ENCODE data around the gene POLA1. TPM values are rescaled to one million over a fixed set of nuclear protein-coding genes. Genes with fewer than 3 reads are reported as not detected.

Gene POLA1
- polyA plus RNA-seq, 4 donors: 14.8 to 19.9 (median 17.1) TPM

DNA sequence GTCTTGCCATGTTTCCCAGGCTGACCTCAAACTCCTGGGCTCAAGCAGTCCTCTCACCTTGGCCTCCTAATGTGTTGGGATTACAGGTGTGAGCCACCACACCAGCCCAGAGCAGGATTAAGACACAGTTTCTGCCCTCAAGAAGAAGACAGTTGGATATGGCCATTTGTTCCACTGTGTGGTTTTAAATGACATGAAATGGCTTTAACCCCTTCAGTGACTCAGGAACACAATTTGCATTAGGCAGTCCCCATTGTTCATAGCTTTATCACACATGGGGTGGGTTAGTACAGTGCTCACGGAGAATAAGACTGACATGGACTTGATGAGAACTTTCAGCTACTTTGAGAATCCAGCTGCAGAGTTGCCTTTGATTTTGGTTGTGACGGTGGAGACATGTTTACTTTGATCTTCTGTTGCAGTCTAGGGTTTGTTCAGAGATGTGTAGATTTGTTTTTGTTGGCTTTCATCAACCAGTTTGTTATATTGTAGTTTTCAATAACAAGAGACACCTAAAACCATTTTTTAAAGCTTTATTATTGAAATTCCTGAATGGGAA, 261.7 kb downstream of the POLA1 start:
- DNase-seq (ENCODE audit: low read depth in 4 of 4, low spot score in 3 of 4): no peak

DNA sequence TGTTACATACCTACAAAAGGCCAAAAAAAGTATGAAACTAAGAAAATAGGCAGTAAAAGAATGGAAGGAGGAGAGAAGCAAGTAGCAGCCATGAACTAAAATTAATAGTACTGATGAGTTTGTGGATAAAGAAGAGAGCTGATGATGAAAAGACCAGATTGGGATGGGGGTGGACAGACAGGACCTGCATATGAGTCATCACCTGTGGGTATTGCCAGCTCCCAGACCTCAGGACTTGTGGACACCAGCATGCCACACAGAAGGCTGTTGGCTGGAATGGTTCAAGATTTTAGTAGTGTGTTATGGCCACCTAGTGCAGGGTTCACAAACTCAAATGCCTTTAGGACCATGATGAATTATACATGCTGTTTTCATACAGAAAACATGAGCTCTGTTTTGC, 263.1 kb downstream of the POLA1 start:
- no peak for DNase-seq (ENCODE audit: low read depth in 4 of 4, low spot score in 3 of 4)

DNA sequence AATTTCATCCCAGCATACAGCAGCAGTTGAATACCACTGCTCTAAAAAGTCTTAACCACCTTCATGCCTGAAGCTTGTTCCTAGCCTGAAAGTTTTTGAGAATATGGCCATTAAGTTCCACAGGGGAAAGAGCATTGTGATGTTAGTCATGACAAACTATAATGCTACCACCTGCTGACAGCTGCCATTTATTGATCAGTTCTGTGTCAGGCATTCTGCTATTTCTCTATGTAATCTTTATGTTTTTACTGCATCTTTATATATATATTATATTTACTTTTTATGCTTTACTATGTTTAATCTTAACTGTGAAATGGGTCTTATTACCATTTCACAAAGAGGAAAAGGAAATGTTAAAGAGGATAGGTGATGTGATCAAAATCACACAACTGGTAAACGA, 268.1 kb downstream of the POLA1 start:
- DNase-seq (ENCODE audit: low read depth in 4 of 4, low spot score in 3 of 4): no peak

DNA sequence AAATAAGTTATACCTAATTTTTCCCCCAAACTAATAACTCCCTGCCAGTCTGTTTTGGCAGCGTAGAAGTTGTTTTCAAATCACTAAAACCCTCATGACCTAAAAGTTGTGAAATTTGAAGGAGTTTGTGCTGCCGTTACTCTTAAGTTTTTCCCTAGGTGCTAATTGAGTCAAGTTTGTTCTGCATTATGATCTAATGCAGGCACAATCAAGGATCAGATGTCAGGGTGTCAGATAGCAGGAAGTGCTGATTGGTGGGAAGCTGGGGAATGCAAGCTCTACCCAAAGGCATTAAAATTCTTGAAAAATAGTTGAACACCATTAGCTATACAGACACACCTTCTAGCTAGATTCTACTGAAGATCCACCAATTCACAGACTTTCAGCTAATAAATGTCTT, 270.1 kb downstream of the POLA1 start:
- DNase-seq (ENCODE audit: low read depth in 4 of 4, low spot score in 3 of 4): no peak

DNA sequence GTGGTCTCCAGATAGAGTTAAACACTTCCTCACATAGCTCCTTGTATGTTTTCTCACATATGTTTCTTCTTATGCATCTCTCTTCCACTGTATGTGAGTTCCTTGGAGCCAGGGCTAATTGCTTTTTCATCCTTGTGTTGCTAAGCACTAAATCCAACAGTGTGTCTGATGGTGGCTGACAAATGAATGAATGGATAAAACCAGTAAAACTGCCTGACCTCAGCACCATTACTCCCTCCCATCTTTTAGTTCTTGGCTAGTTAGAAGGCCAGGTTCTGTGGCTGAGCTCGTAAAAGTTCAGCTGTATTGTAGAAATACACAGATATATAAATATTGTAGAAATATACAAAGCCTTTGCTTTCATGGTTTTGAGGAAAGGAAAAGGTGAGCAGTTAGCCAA, 271.7 kb downstream of the POLA1 start:
- DNase-seq (ENCODE audit: low read depth in 4 of 4, low spot score in 3 of 4): no peak

DNA sequence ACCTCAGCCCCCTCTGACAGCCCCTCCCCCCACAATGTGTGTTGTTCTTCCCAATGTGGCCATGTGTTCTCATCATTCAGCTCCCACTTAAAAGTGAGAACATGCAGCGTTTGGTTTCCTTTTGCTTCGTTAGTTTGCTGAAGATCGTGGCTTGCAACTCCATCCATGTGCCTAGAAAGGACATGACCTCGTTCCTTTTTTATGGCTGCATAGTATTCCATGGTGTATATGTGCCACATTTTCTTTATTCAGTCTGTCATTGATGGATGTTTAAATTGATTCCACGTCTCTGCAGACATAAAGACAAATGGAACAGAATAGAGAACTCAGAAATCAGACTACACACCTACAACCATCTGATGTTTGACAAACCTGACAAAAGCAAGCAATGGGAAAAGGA, 276.1 kb downstream of the POLA1 start:
- no peak for DNase-seq (ENCODE audit: low read depth in 4 of 4, low spot score in 3 of 4)

DNA sequence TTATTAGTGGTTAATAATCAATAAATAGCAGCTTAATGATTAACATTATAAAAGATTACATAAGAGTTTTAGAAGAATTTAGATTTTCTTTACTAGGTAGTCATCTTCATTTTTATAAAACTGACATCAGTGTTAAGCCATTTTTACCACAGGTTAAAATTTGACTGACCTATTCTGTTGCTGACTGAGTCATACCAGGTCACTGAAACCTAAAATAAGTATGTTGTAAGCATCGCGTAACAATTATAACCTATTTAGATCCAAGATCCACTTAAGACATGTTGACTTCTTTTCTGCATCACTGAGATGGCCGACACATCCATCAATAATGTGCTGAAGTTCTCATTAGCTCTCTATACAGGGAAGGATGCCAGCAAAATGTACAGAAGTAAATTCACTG, 285.4 kb downstream of the POLA1 start:
- DNase-seq (ENCODE audit: low read depth in 4 of 4, low spot score in 3 of 4): no peak

DNA sequence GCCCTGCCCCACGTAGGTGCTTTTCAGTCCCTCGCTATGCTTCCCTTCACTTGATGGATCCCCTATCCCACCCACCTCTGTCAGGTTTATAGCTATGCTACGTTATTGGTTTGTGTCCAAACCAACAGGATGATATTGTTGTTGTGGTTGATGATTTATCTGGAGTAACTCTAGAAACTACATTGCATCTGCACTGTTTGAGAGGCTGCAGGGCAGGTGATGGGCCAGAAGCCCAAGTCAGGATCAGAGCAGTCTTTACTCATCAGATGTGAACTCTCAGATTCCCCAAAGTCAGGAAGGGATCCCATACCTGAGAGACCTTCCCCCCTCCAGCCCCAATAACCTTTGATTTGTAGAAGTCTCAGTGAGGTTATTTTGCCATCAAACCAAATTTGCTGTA, 287.3 kb downstream of the POLA1 start:
- DNase-seq (ENCODE audit: low read depth in 4 of 4, low spot score in 3 of 4): no peak

DNA sequence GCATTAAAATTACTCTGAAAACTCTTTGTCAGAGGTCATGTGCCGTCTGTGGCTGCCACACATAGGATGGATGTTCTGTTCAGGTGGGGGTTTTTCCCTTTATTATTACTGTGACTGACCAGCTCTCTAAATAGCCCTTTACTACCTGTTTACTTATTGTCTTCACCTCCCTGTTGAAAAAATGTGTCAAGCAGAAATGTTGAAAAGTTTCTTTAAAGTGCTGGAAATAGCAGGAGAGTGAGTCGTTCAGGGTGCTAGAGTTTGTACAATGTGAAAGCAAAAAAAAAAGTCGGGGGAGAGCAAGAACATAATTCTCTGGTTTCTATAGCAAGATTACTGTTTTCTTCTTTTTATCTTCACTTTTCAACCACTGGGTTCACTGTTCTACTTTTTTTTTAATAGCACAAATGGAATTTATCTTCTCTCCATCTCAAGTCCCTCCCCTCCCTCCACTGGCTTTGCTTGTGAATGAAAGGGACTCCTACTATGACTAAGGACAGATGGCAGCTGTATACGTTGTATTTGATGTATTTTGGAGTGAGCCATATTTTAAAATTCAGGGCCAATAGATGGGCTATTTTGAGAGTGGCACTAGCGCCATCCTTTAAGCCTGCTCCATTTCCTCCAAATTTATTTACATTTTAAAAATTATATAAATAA, 288.7 kb downstream of the POLA1 start:
- DNase-seq (ENCODE audit: low read depth in 4 of 4, low spot score in 3 of 4): no peak

DNA sequence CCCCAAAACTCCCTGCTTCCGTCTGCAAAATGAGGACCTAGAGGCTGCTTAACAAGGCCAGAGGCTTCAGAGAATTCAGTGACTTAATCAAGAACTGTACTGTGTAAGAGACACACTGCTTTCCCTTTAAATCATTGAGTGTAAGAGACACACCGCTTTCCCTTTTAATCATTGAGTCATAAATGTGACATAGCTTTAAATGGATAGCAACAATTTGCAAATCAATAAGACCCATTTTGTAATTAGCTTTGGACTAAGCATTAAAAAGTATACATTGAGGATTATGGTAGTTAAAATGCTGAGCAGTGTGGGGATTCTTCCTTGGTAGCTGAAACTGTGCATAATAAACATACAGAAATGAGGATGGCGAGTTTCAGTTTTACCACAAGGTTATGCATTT, 290.2 kb downstream of the POLA1 start:
- no peak for DNase-seq (ENCODE audit: low read depth in 4 of 4, low spot score in 3 of 4)

DNA sequence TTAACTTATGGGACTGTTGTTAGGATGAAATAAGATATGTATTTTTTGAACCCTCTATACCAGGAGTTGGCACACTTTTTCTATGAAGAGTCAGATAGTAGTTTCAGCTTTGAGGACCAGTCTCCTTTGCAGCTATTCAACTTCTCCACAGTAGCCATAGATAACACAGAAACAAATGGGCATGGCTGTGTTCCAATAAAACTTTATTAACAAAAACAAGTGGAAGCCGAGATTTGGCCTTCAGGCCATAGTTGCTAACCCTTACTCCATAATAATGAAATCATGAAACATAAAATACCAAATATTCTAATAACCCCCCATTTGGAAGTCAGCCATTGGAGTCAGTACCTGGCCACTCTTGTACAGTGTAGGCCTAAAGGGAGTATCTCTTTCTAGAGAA, 291.4 kb downstream of the POLA1 start:
- no peak for DNase-seq (ENCODE audit: low read depth in 4 of 4, low spot score in 3 of 4)

DNA sequence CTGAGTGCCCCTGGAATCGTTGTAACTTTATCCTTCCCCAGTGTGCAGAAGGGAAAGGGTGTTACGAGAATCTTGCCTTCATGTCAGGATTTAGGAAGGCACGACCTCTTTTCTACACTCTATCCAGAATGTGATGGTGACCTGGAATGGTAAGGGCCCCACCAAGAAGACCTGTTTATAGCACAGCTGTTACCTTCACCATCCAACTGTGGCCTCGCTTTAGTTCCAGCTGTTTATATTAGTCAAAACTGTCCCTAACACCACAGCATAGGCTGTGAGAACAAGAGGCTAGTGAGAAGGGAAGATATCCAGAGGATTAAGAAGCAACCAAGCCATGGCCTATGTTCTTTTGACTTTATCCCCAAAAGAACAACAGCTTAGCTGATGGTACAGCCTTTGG, 294.0 kb downstream of the POLA1 start:
- DNase-seq (ENCODE audit: low read depth in 4 of 4, low spot score in 3 of 4): no peak

DNA sequence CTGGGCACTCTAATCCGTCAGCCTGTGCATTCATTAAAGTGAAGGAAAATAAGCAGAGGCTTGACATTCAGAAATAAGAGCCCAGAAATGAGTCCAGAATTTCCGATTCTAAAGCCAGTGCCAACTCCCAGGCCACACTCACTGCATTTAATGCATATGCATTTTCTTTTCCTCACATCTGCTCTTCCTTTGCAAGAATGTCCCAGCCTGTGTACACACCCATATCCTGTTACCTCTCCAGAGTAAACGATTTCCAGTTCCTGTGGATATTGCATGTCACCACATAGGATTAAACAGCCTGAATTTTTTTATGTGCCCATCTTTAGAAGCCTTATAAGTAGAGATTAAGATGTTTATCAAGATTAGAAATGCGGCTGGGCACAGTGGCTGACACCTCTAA, 294.6 kb downstream of the POLA1 start:
- DNase-seq (ENCODE audit: low read depth in 4 of 4, low spot score in 3 of 4): no peak

DNA sequence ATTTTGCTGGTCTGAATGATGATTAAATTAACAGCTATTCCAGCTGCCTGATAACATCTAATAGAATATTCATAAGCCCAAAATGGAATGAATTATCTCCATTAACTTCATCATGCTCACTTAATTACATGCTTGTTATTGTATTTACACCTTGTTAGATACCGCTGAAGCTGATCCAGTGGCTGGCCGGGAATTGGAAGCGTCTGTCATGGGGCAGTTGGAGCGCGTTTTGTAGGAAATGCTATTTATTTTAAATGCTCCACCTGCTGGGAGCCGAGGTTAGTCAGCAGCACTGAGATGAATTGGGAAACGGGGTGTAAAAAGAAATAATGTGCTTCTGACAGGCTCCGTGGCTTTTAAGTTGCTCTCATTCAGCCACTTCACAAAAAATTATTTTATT, 296.8 kb downstream of the POLA1 start:
- DNase-seq (ENCODE audit: low read depth in 4 of 4, low spot score in 3 of 4): no peak

DNA sequence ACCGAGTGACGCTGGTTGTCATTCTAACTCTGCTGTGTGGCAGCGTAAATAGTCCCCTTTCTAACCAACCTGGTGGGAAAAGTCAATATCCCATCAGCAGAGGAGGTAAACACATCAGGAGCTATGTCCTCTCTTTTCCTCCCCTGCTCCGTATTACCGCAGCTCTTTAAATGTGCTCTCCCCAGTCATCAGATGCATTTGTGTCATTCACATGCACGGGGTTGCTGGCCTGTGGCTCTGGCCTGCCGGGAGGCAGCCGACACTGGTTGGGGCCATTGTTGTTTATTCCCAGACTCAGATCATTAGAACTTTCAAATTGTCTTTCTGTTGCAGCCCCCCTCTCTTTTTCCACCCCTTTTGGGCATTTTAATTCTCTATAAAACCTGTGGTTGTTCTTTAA, 300.2 kb downstream of the POLA1 start:
- no peak for DNase-seq (ENCODE audit: low read depth in 4 of 4, low spot score in 3 of 4)

DNA sequence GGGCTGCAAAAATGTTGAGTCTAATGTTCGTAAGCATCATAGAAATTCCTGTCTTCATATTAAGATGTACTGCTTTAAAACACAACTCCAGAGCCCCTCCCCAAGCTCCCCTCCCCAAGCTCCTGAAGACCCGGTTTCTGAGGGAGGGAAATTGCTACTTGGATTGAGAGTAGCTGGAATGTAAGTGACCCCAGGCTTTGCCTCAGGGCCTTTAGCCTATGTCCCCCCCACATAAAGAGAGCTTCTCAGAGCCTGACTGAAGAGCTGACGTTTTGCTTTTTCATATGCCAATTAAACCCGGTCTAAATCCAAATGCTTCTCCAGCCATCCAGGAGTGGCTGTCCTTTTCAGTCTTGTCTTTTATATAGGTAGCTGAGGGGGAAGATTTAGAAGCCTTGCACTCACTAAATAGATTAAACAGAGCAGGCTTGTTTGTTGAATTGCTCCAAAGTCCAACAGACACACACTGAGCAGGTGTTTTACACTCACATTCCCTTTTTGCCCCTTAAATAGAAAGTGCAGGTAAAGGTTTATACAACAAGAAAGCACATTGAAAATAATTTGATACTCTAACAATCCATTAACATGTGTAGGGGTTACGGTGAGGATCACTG, 302.5 kb downstream of the POLA1 start:
- no peak for DNase-seq (ENCODE audit: low read depth in 4 of 4, low spot score in 3 of 4)

DNA sequence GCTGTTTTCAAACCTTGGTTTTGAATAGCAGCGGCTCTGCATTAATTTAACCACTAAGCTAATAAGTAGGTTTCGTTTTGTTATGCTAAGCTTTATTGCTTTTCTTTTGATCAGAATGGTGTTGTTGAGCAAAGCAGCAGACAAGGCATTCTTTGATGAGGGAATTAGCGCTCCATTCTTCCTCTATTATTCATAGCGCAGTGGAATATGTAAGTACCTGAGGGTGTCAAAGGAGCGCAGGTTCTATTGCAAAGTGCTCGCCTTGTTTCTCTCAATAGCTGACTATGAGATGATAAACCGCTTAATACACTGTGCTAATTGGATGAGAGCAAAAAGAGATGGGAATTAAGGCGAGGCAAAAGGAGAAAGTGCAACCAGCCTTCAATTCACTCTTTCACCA, 305.8 kb downstream of the POLA1 start:
- no peak for DNase-seq (ENCODE audit: low read depth in 4 of 4, low spot score in 3 of 4)

DNA sequence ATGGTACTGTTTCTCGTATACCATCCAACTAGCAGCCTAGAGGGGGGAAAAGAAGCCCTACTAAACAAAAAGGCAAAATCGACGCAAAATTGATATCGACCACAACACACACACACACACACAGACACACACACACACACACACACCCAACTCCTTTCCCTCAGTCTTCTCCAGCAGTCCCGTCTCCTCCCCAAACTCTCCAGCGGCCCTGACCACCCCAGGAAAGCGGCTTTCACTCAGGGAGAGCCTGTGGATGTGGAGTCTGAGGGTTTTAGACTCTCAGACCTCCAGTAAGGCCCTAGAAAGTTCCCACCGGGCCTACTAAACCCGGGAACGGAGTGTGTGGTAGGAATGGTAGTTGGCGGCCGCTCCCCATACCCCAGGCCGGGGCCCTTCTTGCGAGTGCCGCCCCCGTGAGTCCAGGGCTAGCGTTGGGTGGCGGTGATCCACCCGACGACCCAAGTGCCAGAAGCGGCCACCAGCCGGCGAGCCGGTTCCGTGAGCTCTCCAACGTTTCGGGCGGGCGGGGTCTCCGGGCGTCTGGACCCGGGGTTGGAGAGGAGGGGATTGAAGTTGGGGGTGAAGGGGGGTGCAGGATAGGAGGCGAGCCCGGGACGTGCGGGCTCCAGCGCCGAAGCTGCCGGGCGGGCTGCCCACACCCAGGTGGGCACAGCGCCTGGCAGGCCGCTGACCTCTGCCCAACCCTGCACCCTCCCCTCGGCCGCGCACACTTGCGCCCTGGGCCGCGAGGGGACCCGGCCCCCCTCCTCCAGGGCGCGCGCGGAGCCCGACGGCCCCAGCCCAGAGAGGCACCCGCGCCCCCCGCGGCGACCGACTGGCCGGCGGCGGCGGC, 308.3 kb downstream of the POLA1 start:
- no peak for DNase-seq (ENCODE audit: low read depth in 4 of 4, low spot score in 3 of 4)

DNA sequence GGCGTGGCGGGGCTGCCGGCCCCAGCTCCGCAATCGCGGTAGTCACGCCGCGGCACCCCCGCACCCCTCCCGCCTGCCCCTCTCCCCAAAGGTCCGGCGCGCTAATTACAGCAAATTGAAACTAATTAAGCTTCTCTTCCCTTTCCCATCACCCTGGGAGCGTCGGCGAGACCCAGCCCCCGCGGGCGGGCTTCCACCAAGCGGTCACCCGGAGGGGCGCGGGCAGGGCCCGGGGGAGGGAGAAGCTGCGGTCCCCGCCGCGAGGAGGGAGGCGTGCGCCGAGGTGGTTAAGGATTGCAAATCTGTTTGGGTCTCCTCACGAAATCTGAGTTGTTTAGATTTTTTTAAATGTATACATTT, 308.9 kb downstream of the POLA1 start:
- no peak for DNase-seq (ENCODE audit: low read depth in 4 of 4, low spot score in 3 of 4)

DNA sequence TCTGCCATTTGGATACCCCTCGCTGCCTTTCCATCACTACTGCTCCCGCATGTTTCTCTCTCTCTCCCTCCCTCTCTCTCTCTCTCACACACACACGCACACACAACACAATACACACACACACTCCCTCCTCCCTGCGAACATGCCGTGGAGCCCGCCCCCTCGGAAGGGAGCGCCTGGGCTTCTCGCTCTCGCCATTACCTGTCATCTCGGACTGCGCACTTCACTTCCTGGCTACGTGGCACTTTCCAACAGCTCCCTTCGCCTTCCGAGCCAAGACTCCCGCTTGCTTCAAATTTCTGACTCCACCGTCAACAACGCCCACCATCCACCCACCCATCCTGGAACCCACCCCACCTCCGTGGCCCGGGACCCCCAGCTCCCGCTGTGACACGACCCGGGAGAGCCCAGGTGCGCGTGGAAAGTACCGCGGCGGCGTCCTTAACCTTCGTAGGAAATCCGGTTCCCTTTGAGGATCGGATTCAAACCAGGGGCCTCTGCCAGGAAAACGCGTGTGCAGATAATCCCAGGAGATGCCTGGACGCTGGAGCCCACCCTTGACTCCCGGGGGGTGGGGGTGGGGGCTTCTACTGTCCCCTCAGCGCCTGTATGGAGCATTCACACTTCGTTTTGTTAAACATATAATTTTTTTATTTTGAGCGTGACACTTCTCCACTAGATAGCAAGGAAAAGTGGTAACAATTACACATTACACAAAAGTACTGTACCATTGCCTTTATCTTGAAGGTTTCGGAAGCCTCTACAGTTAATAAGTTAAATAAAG, 309.5 kb downstream of the POLA1 start:
- no peak for DNase-seq (ENCODE audit: low read depth in 4 of 4, low spot score in 3 of 4)

DNA sequence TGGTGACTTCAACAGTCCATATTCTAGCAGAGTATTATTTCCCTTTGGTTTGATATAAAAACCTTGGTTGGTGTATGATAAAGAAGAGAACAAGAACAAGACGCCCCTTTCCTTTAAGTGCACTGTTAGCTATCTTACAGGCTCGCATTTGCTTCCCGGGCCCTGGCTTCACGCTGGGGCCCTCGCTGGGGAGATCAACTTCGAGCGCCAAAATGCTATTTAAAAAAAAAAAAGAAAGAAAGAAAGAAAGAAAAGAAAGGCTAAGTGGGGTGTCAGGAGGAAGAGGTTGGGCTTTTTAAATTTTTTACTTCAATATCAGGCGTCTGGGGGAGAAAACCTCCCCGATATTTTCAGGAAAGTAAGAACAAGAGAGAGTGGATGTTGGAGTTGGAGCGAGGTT, 310.3 kb downstream of the POLA1 start:
- DNase-seq (ENCODE audit: low read depth in 4 of 4, low spot score in 3 of 4): no peak

All from left renal pelvis (tissue), 4 donors.